Endothelial cell of umbilical vein (primary cell): ENCODE results near the gene IFNG. TPM values are rescaled to one million over a fixed set of nuclear protein-coding genes. Genes with fewer than 3 reads are reported as not detected.

Experiments
- BruUV-seq: library from RNA; stranded (reverse); fragments of 400-500 nt; replicated peaks from 2 replicates; lab custom pipeline; 2021; lab: Mats Ljungman, UMichigan
- CTCF ChIA-PET: fragments of 300-600, 350-600 bp; sonication (Branson Sonifier 250); formaldehyde crosslinking; loops from one replicate; lab custom pipeline; 2021; ENCODE audit warnings: antibody characterized with exemption, inconsistent platforms; lab: Charles Lee
- POLR2A ChIA-PET: fragments of 300-600, 350-600 bp; sonication (Branson Sonifier 250); formaldehyde crosslinking; loops from one replicate; lab custom pipeline; 2021; ENCODE audit warnings: antibody characterized with exemption, inconsistent platforms; lab: Charles Lee
- DNase-seq: peaks from one replicate; pipeline ENCODE4 v3.0.0-alpha.2; 2011; ENCODE audit warnings: low read depth, low spot score
- FAIRE-seq: peaks from 2 replicates; lab custom pipeline; 2011; peaks lifted over from hg19 to GRCh38; lab: Jason Lieb, UNC
- H2AFZ ChIP-seq: 2 replicates; pipeline ENCODE4 v1.6.0; 2012; ENCODE audit warnings: low read depth, low read length, control low read depth, inconsistent platforms
- H3K27ac ChIP-seq: 2 replicates; pipeline ENCODE4 v1.5.1; 2011; ENCODE audit warnings: low read depth, mild to moderate bottlenecking, control low read depth, low read length, moderate library complexity; ENCODE audit not compliant: insufficient read depth
- H3K27me3 ChIP-seq, 2 experiments: 2 replicates each; pipeline versions ENCODE4 v1.6.0 to v1.6.1; 2011; ENCODE audit warnings: low read length in 2 of 2, mixed read lengths in 1 of 2; ENCODE audit not compliant: control insufficient read depth in 2 of 2, insufficient read depth in 2 of 2
- H3K36me3 ChIP-seq, 2 experiments: 2 replicates in 1 of 2; 3 replicates in 1 of 2; pipeline ENCODE4 v1.5.1; 2011; ENCODE audit warnings: low read length in 2 of 2, mild to moderate bottlenecking in 1 of 2, moderate library complexity in 1 of 2; ENCODE audit not compliant: control insufficient read depth in 2 of 2, insufficient read depth in 2 of 2; ENCODE audit errors: extremely low read depth in 1 of 2
- H3K4me1 ChIP-seq: 3 replicates; pipeline ENCODE4 v1.5.1; 2011; ENCODE audit warnings: mild to moderate bottlenecking, low read length; ENCODE audit not compliant: control insufficient read depth, insufficient read depth; ENCODE audit errors: extremely low read depth
- H3K4me2 ChIP-seq: 2 replicates; pipeline ENCODE4 v1.6.1; 2011; ENCODE audit warnings: low read length, control low read depth, mixed read lengths; ENCODE audit not compliant: insufficient read depth
- H3K4me3 ChIP-seq, 3 experiments: fragments of 200-600 bp in 1 of 3; sonication (generic), shearing (Covaris generic) in 1 of 3; replicated peaks in 1 of 3; 2 replicates each; pipeline ENCODE4 v1.5.1; 2011 to 2016; ENCODE audit warnings: control low read depth in 3 of 3, low read length in 3 of 3, mild to moderate bottlenecking in 2 of 3, inconsistent platforms in 1 of 3, low read depth in 1 of 3, moderate library complexity in 1 of 3; ENCODE audit not compliant: insufficient read depth in 1 of 3
- H3K79me2 ChIP-seq: 2 replicates; pipeline ENCODE4 v1.6.0; 2012; ENCODE audit warnings: low read length, inconsistent platforms; ENCODE audit not compliant: control insufficient read depth, insufficient read depth
- H3K9ac ChIP-seq: replicated peaks from 2 replicates; pipeline ENCODE3; 2011; ENCODE audit warnings: low read length, control low read depth; ENCODE audit not compliant: insufficient read depth; ENCODE audit errors: extremely low read depth
- H3K9me1 ChIP-seq: replicated peaks from 3 replicates; pipeline ENCODE4 v1.6.0; 2011; ENCODE audit warnings: mild to moderate bottlenecking, low read length; ENCODE audit not compliant: control insufficient read depth, insufficient read depth; ENCODE audit errors: extremely low read depth
- H3K9me3 ChIP-seq: replicated peaks from 2 replicates; pipeline ENCODE4 v1.5.1; 2012; ENCODE audit warnings: low read length, inconsistent platforms; ENCODE audit not compliant: control insufficient read depth, insufficient read depth
- H4K20me1 ChIP-seq: replicated peaks from 2 replicates; pipeline ENCODE3; 2011; ENCODE audit warnings: mild to moderate bottlenecking, low read length; ENCODE audit not compliant: control insufficient read depth, insufficient read depth; ENCODE audit errors: extremely low read depth
- CTCF ChIP-seq, 2 donors: IDR thresholded peaks; 1 replicate in 1 of 2; 2 replicates in 1 of 2; pipeline ENCODE4 v1.5.1; 2011; ENCODE audit warnings: low read length in 2 of 2, mild to moderate bottlenecking in 2 of 2, moderate library complexity in 2 of 2, control low read depth in 1 of 2, inconsistent platforms in 1 of 2, low read depth in 1 of 2; ENCODE audit not compliant: insufficient read depth in 1 of 2; ENCODE audit errors: extremely low read depth in 1 of 2
- EZH2 ChIP-seq: IDR thresholded peaks from 2 replicates; pipeline ENCODE4 v1.6.1; 2012; ENCODE audit warnings: borderline replicate concordance, low read depth, mild to moderate bottlenecking, moderate library complexity, low read length, inconsistent platforms; ENCODE audit not compliant: severe bottlenecking
- POLR2AphosphoS5 ChIP-seq: IDR thresholded peaks from 2 replicates; pipeline ENCODE4 v1.6.1; 2012; ENCODE audit warnings: low read depth, mild to moderate bottlenecking, control low read depth, low read length, moderate library complexity; ENCODE audit not compliant: insufficient read depth
- dilution Hi-C: fragments of 300-500 bp; cut with MboI; formaldehyde crosslinking; loops from one replicate; pipeline ENCODE4 v1.15.0; 2019; ENCODE audit warnings: low sequenced_read_pairs; ENCODE audit not compliant: extremely low pct_ligation_motif_present
- intact Hi-C: fragments of 100-400 bp; cut with micrococcal nuclease; formaldehyde crosslinking; loops from one replicate; pipeline ENCODE4 v1.10.0; 2022
- polyA plus RNA-seq, 4 experiments: library from polyadenylated mRNA; depleted of rRNA in 3 of 4; stranded (reverse) in 3 of 4; unstranded in 1 of 4; fragments of >200 nt; gene quantifications; 2 replicates each; pipeline versions ENCODE4 v1.2.1 to v1.2.3, GENCODE V29; 2011 to 2012; ENCODE audit warnings: missing spikeins in 1 of 4
- total RNA-seq: library from RNA; stranded (reverse); gene quantifications from 2 replicates; pipeline ENCODE4 v1.2.3, GENCODE V29; 2021
- TF ChIP-seq, protein P1 (sequence below): IDR thresholded peaks from 2 replicates; pipeline ENCODE4 v1.6.1; 2011; ENCODE audit not compliant: insufficient read depth, insufficient read length

The IFNG gene
- total and polyA plus RNA-seq, 2 donors (not counting 3 experiments of a cell fraction or from before 2014, with no cell fraction given): not detected

- dilution Hi-C loops: no loop called here
- Histone ChIP-seq H3K27ac (no peak overlapping the region), H2AFZ (no peak overlapping the region), H3K4me1 (no peaks in the 10 kb centered on the region), H3K79me2 (no peaks in the 10 kb centered on the region), H3K4me2 (no peak overlapping the region), H3K9ac (no peak overlapping the region), H3K27me3 (no peaks in the 10 kb centered on the region), H3K4me3 (no peak overlapping the region), H3K9me3 (no peaks in the 10 kb centered on the region), H3K9me1 (no peaks in the 10 kb centered on the region), H3K36me3 (no peaks in the 10 kb centered on the region), H4K20me1 (no peaks in the 10 kb centered on the region)
- ChIA-PET POLR2A (no interaction called here), CTCF (interaction anchor here (0.6 to 1.4 kb wide), 2 partner anchors 13 to 830 kb away, joined by 3 read pairs; no protein-coding TSS in a partner anchor)
- no peak for FAIRE-seq
- no peak for DNase-seq
- TF ChIP-seq EZH2 (no peak), CTCF (IDR thresholded peaks at IDR 0.05; ENCODE audit: extremely low read depth in 1 of 2, insufficient read depth in 1 of 2, low read depth in 1 of 2, low read length in 2 of 2) (no peak), POLR2AphosphoS5 (no peak)
- TF ChIP-seq, protein P1, sequence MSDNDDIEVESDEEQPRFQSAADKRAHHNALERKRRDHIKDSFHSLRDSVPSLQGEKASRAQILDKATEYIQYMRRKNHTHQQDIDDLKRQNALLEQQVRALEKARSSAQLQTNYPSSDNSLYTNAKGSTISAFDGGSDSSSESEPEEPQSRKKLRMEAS: no peak
- BruUV-seq: no TSS peak
- intact Hi-C loops: no loop called here
Measured at GRCh38 chr12:68185598-68185997, 26.1 kb upstream of the IFNG start.
